GM23338 (cell line): ENCODE measurements around the gene ACBD5. TPM values are rescaled to one million over a fixed set of nuclear protein-coding genes. Genes with fewer than 3 reads are reported as not detected.

ENCODE experiments used
- ATAC-seq: fragments of 200-7000 bp; cut with Tn5 transposase; 3 replicates; pipeline ENCODE4 v1.9.1; 2020
- DNase-seq: peaks from one replicate; pipeline ENCODE4 v3.0.0-alpha.2; 2015; ENCODE audit warnings: low spot score
- H2AFZ ChIP-seq: fragments of 200-600 bp; sonication (generic); 2 replicates; pipeline ENCODE4 v1.8.0; 2016; ENCODE audit warnings: antibody characterized with exemption, mild to moderate bottlenecking, moderate library complexity
- H3F3A ChIP-seq: fragments of 200-600 bp; sonication (generic); replicated peaks from 2 replicates; pipeline ENCODE4 v1.8.0; 2017; ENCODE audit warnings: antibody characterized with exemption, mixed run types, low read depth
- H3K27ac ChIP-seq: fragments of 200-600 bp; sonication (generic); 2 replicates; pipeline ENCODE4 v1.6.1; 2016; ENCODE audit warnings: low read depth
- H3K27me3 ChIP-seq: fragments of 200-600 bp; sonication (generic); 2 replicates; pipeline ENCODE4 v1.8.0; 2016; ENCODE audit warnings: mild to moderate bottlenecking, mixed run types, moderate library complexity; ENCODE audit not compliant: insufficient read depth
- H3K36me3 ChIP-seq: fragments of 200-600 bp; sonication (generic); 2 replicates; pipeline ENCODE4 v1.8.0; 2016; ENCODE audit warnings: mild to moderate bottlenecking; ENCODE audit not compliant: insufficient read depth
- H3K4me1 ChIP-seq: fragments of 200-600 bp; sonication (generic); 2 replicates; pipeline ENCODE4 v1.8.0; 2016; ENCODE audit warnings: mild to moderate bottlenecking, moderate library complexity; ENCODE audit not compliant: insufficient read depth
- H3K4me2 ChIP-seq: fragments of 200-600 bp; sonication (generic); 2 replicates; pipeline ENCODE4 v1.7.1; 2017; ENCODE audit warnings: mixed run types
- H3K4me3 ChIP-seq: fragments of 200-600 bp; sonication (generic); 2 replicates; pipeline ENCODE4 v1.6.1; 2016; ENCODE audit warnings: mixed run types
- H3K79me2 ChIP-seq: fragments of 200-600 bp; sonication (generic); replicated peaks from 2 replicates; pipeline ENCODE4 v1.8.0; 2017; ENCODE audit warnings: mild to moderate bottlenecking; ENCODE audit not compliant: insufficient read depth
- H3K9me2 ChIP-seq: fragments of 200-600 bp; sonication (generic); 2 replicates; pipeline ENCODE4 v1.8.0; 2017; ENCODE audit not compliant: insufficient read depth
- H4K20me1 ChIP-seq: fragments of 200-600 bp; sonication (generic); replicated peaks from 2 replicates; pipeline ENCODE4 v1.8.0; 2017; ENCODE audit warnings: mild to moderate bottlenecking; ENCODE audit not compliant: insufficient read depth
- H3K27ac Mint-ChIP-seq: 2 replicates; pipeline ENCODE4 v1.8.0; 2020; ENCODE audit warnings: inconsistent platforms, mild to moderate bottlenecking, moderate library complexity, mixed read lengths
- H3K27me3 Mint-ChIP-seq: 3 replicates; pipeline ENCODE4 v1.8.0; 2022; ENCODE audit warnings: low read depth, mild to moderate bottlenecking, moderate library complexity, mixed read lengths, inconsistent platforms; ENCODE audit not compliant: insufficient read depth, poor library complexity
- H3K36me3 Mint-ChIP-seq: 3 replicates; pipeline ENCODE4 v1.8.0; 2021; ENCODE audit warnings: low read depth, mild to moderate bottlenecking, inconsistent platforms, moderate library complexity, mixed read lengths
- H3K4me1 Mint-ChIP-seq: 3 replicates; pipeline ENCODE4 v1.8.0; 2020; ENCODE audit warnings: mild to moderate bottlenecking, inconsistent platforms, mixed read lengths
- H3K4me3 Mint-ChIP-seq: 3 replicates; pipeline ENCODE4 v1.8.0; 2021; ENCODE audit warnings: moderate library complexity, mild to moderate bottlenecking, inconsistent platforms, mixed read lengths
- H3K9me3 Mint-ChIP-seq: 3 replicates; pipeline ENCODE4 v1.8.0; 2020; ENCODE audit warnings: moderate library complexity, mild to moderate bottlenecking, inconsistent platforms, mixed read lengths
- EZH2phosphoT487 ChIP-seq: fragments of 200-600 bp; sonication (generic); IDR thresholded peaks from one replicate; pipeline ENCODE4 v1.8.1; 2018; ENCODE audit warnings: antibody characterized with exemption; ENCODE audit not compliant: unreplicated experiment
- POLR2AphosphoS5 ChIP-seq: IDR thresholded peaks from 2 replicates; pipeline ENCODE4 v1.6.1; 2016; ENCODE audit warnings: antibody characterized with exemption, low read depth
- STAT1 ChIP-seq: IDR thresholded peaks from one replicate; pipeline ENCODE4 v1.6.1; 2016; ENCODE audit warnings: antibody characterized with exemption; ENCODE audit not compliant: unreplicated experiment
- long read RNA-seq: library from polyadenylated mRNA; unstranded; transcript quantifications from one replicate; pipeline ENCODE4 v2.0.0, GENCODE V29; 2020; ENCODE audit not compliant: unreplicated experiment
- polyA plus RNA-seq: library from polyadenylated mRNA; unstranded; fragments of >200 nt; fragmentation: Nextera tagmentation; extraction: Ambion mirVana; gene quantifications from 2 replicates; pipeline ENCODE4 v1.2.1, GENCODE V29; 2016
- total RNA-seq: library from RNA; depleted of rRNA; stranded (reverse); fragments of >200 nt; shearing (Covaris generic); gene quantifications from 2 replicates; pipeline ENCODE4 v1.2.3, GENCODE V29; 2014; rRNA removed
- TF ChIP-seq, protein P1 (sequence below): IDR thresholded peaks from 2 replicates; pipeline ENCODE4 v1.6.1; 2016; ENCODE audit warnings: antibody characterized with exemption
- TF ChIP-seq, protein P2 (sequence below), 2 experiments: fragments of 200-600 bp in 1 of 2; sonication (generic) in 1 of 2; conservative IDR thresholded peaks; 2 replicates each; pipeline versions ENCODE4 v1.5.1 to v1.6.1; 2016 to 2017; ENCODE audit warnings: antibody characterized with exemption in 2 of 2, low read depth in 2 of 2, mild to moderate bottlenecking in 2 of 2, moderate library complexity in 1 of 2
- TF ChIP-seq, protein P3 (sequence below): IDR thresholded peaks from one replicate; pipeline ENCODE4 v1.6.1; 2018; ENCODE audit warnings: antibody characterized with exemption; ENCODE audit not compliant: unreplicated experiment

The ACBD5 gene, protein sequence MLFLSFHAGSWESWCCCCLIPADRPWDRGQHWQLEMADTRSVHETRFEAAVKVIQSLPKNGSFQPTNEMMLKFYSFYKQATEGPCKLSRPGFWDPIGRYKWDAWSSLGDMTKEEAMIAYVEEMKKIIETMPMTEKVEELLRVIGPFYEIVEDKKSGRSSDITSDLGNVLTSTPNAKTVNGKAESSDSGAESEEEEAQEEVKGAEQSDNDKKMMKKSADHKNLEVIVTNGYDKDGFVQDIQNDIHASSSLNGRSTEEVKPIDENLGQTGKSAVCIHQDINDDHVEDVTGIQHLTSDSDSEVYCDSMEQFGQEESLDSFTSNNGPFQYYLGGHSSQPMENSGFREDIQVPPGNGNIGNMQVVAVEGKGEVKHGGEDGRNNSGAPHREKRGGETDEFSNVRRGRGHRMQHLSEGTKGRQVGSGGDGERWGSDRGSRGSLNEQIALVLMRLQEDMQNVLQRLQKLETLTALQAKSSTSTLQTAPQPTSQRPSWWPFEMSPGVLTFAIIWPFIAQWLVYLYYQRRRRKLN
- total RNA-seq (9.8 and 12.5 TPM in 2 replicates), polyA plus RNA-seq (6.7 and 10.1 TPM in 2 replicates)
- long read RNA-seq, partial matches to known transcripts: 6 of 9 reads
- long read RNA-seq, other reads (novel, unspliced or antisense): 3 of 9 reads

DNA sequence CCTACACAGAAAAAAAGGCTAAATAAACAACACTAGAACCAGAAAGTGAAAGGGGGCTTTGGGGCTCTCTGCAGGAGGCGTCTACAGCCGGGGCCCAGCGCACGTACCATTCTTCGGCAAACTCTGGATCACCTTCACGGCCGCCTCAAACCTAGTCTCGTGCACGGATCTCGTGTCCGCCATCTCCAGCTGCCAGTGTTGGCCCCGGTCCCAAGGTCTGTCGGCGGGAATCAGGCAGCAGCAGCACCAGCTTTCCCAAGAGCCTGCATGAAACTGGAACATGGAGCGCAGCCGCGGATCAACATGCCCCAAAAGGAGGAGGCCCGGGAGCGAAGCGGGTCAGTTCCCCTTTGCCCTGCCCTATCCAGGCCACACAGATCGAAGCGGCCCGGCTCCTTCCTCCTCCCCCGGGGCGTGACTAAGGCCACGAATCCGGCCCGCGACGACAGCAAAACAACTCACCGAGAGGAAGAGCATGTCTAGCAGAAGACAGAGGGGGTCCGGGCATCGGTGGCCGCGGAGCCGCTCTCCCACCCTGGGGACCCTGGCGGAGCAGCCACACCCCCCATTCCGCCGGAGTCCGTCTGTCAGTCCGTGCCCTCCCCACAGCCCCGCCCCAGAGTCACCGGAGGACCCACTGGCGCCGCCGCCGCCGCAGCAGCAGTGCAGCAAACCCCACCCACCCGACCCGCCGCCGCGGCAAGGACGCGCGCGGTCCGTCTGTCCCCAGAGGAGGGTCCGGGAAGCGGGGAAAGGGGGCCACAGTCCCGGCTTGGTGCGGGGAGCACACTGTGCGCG is at the start of gene ACBD5:
Gene ACBD5, minus strand, starts transcription at position 586 of the 798 bp plus-strand sequence. Its CDS starts 109 bp downstream, at position 477.
- peak within 1 kb of the TSS; percentile 97 for H3K27ac Mint-ChIP-seq
- Histone ChIP-seq H3K4me3 (peak within 1 kb of the TSS; percentile 56), H3K36me3 (no peaks in the 10 kb centered on the region; the same call in 1 of the 2 replicates), H3K9me2 (no peaks in the 10 kb centered on the region), H3K27ac (peak within 1 kb of the TSS; percentile 85), H2AFZ (peak within 1 kb of the TSS; percentile 82), H3K4me2 (peak within 1 kb of the TSS; percentile 90), H3K79me2 (peaks cover 3% of the 10 kb centered on the region; the same call in 1 of the 2 replicates), H3F3A (peaks cover 12% of the 10 kb centered on the region), H3K27me3 (no peaks in the 10 kb centered on the region), H3K4me1 (peaks cover 15% of the 10 kb centered on the region; the same call in 1 of the 2 replicates), H4K20me1 (no peaks in the 10 kb centered on the region)
- TF ChIP-seq, protein P1, sequence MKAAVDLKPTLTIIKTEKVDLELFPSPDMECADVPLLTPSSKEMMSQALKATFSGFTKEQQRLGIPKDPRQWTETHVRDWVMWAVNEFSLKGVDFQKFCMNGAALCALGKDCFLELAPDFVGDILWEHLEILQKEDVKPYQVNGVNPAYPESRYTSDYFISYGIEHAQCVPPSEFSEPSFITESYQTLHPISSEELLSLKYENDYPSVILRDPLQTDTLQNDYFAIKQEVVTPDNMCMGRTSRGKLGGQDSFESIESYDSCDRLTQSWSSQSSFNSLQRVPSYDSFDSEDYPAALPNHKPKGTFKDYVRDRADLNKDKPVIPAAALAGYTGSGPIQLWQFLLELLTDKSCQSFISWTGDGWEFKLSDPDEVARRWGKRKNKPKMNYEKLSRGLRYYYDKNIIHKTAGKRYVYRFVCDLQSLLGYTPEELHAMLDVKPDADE: no peak
- no peak for TF ChIP-seq EZH2phosphoT487
- TF ChIP-seq, protein P2, sequence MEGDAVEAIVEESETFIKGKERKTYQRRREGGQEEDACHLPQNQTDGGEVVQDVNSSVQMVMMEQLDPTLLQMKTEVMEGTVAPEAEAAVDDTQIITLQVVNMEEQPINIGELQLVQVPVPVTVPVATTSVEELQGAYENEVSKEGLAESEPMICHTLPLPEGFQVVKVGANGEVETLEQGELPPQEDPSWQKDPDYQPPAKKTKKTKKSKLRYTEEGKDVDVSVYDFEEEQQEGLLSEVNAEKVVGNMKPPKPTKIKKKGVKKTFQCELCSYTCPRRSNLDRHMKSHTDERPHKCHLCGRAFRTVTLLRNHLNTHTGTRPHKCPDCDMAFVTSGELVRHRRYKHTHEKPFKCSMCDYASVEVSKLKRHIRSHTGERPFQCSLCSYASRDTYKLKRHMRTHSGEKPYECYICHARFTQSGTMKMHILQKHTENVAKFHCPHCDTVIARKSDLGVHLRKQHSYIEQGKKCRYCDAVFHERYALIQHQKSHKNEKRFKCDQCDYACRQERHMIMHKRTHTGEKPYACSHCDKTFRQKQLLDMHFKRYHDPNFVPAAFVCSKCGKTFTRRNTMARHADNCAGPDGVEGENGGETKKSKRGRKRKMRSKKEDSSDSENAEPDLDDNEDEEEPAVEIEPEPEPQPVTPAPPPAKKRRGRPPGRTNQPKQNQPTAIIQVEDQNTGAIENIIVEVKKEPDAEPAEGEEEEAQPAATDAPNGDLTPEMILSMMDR (conservative IDR thresholded peaks at IDR 0.05; ENCODE audit: low read depth in 2 of 2): no peak
- TF ChIP-seq POLR2AphosphoS5: no peak
- TF ChIP-seq, protein P3, sequence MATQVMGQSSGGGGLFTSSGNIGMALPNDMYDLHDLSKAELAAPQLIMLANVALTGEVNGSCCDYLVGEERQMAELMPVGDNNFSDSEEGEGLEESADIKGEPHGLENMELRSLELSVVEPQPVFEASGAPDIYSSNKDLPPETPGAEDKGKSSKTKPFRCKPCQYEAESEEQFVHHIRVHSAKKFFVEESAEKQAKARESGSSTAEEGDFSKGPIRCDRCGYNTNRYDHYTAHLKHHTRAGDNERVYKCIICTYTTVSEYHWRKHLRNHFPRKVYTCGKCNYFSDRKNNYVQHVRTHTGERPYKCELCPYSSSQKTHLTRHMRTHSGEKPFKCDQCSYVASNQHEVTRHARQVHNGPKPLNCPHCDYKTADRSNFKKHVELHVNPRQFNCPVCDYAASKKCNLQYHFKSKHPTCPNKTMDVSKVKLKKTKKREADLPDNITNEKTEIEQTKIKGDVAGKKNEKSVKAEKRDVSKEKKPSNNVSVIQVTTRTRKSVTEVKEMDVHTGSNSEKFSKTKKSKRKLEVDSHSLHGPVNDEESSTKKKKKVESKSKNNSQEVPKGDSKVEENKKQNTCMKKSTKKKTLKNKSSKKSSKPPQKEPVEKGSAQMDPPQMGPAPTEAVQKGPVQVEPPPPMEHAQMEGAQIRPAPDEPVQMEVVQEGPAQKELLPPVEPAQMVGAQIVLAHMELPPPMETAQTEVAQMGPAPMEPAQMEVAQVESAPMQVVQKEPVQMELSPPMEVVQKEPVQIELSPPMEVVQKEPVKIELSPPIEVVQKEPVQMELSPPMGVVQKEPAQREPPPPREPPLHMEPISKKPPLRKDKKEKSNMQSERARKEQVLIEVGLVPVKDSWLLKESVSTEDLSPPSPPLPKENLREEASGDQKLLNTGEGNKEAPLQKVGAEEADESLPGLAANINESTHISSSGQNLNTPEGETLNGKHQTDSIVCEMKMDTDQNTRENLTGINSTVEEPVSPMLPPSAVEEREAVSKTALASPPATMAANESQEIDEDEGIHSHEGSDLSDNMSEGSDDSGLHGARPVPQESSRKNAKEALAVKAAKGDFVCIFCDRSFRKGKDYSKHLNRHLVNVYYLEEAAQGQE: no peak
- no peak for TF ChIP-seq STAT1
- DNase-seq (peak; percentile 87), ATAC-seq (peak; percentile 60)
- peaks cover 2% of the 10 kb centered on the region; the same call in 1 of the 3 replicates for H3K36me3 Mint-ChIP-seq
- no peaks in the 10 kb centered on the region; the same call in 2 of the 3 replicates for H3K9me3 Mint-ChIP-seq
- H3K4me3 Mint-ChIP-seq: peak within 1 kb of the TSS; percentile 79
- H3K4me1 Mint-ChIP-seq: peaks cover 16% of the 10 kb centered on the region
- H3K27me3 Mint-ChIP-seq: peaks cover 7% of the 10 kb centered on the region
